ENCODE data around the gene ATP10A. TPM values are rescaled to one million over a fixed set of nuclear protein-coding genes. Genes with fewer than 3 reads are reported as not detected.
A peak's percentile ranks its signal among the peaks of the same experiment; 100 is the strongest.

The ATP10A gene
- total RNA-seq, 6 experiments from 2014 or later = 31.0 to 39.5 (median 33.9) TPM

- Mint-ChIP-seq H3K4me1 (ENCODE audit: low read depth) (peaks cover 32% of the 10 kb centered on the region), H3K4me3 (peak overlapping the region; percentile 75), H3K27me3 (ENCODE audit: insufficient read depth) (peaks cover 19% of the 10 kb centered on the region), H3K27ac (peak overlapping the region; percentile 23; the same call in 1 of the 2 replicates), H3K9me3 (no peaks in the 10 kb centered on the region), H3K36me3 (ENCODE audit: low read depth) (peaks cover 8% of the 10 kb centered on the region; the same call in 1 of the 2 replicates)
- no peak for TF ChIP-seq CTCF (IDR thresholded peaks at IDR 0.05)
- peak; percentile 69 for DNase-seq
Observed at GRCh38 chr15:25670025-25670554, 193.0 kb downstream of the ATP10A start.

GRCh38 chr15:25668901-25669300 lies 194.2 kb downstream of the ATP10A start:
- no peaks in the 10 kb centered on the region for H3K9me3 Mint-ChIP-seq
- H3K36me3 Mint-ChIP-seq (ENCODE audit: low read depth) = peaks cover 8% of the 10 kb centered on the region; the same call in 1 of the 2 replicates
- H3K27ac Mint-ChIP-seq = no peak overlapping the region
- peaks cover 22% of the 10 kb centered on the region for H3K27me3 Mint-ChIP-seq (ENCODE audit: insufficient read depth)
- no peak for DNase-seq
- no peak overlapping the region for H3K4me3 Mint-ChIP-seq
- no peak for TF ChIP-seq CTCF (IDR thresholded peaks at IDR 0.05)
- H3K4me1 Mint-ChIP-seq (ENCODE audit: low read depth) = peaks cover 39% of the 10 kb centered on the region

- no peak for DNase-seq
- H3K27me3 Mint-ChIP-seq (ENCODE audit: insufficient read depth) = peaks cover 22% of the 10 kb centered on the region
- TF ChIP-seq CTCF (IDR thresholded peaks at IDR 0.05) = no peak
- peaks cover 39% of the 10 kb centered on the region for H3K4me1 Mint-ChIP-seq (ENCODE audit: low read depth)
- H3K9me3 Mint-ChIP-seq = no peaks in the 10 kb centered on the region
- H3K36me3 Mint-ChIP-seq (ENCODE audit: low read depth) = peaks cover 8% of the 10 kb centered on the region; the same call in 1 of the 2 replicates
- H3K4me3 Mint-ChIP-seq = no peak overlapping the region
- H3K27ac Mint-ChIP-seq = no peak overlapping the region
Observed at GRCh38 chr15:25668236-25668795, 194.8 kb downstream of the ATP10A start.

GRCh38 chr15:25667829-25668228 lies 195.3 kb downstream of the ATP10A start:
- Mint-ChIP-seq H3K4me3 (no peak overlapping the region), H3K36me3 (ENCODE audit: low read depth) (peaks cover 7% of the 10 kb centered on the region; the same call in 1 of the 2 replicates), H3K9me3 (no peaks in the 10 kb centered on the region), H3K27me3 (ENCODE audit: insufficient read depth) (peaks cover 22% of the 10 kb centered on the region), H3K4me1 (ENCODE audit: low read depth) (peaks cover 39% of the 10 kb centered on the region), H3K27ac (no peak overlapping the region)
- TF ChIP-seq CTCF (IDR thresholded peaks at IDR 0.05) = no peak
- DNase-seq = no peak

- Mint-ChIP-seq H3K27ac (no peak overlapping the region), H3K9me3 (no peaks in the 10 kb centered on the region), H3K27me3 (ENCODE audit: insufficient read depth) (peaks cover 24% of the 10 kb centered on the region), H3K4me1 (ENCODE audit: low read depth) (peaks cover 22% of the 10 kb centered on the region), H3K36me3 (ENCODE audit: low read depth) (no peaks in the 10 kb centered on the region), H3K4me3 (no peak overlapping the region)
- TF ChIP-seq CTCF (IDR thresholded peaks at IDR 0.05) = no peak
- DNase-seq = no peak
Observed at GRCh38 chr15:25665913-25666312, 197.2 kb downstream of the ATP10A start.
